A549 (cell line): ENCODE measurements around the gene PDHB. TPM values are rescaled to one million over a fixed set of nuclear protein-coding genes. Genes with fewer than 3 reads are reported as not detected.

Experiments used
- ATOH8 ChIP-seq: fragments of 250-450 bp; sonication (Bioruptor Pico); IDR thresholded peaks from 2 replicates; pipeline ENCODE4 v1.5.0; 2020; ENCODE audit warnings: low read depth, mild to moderate bottlenecking, moderate library complexity
- BHLHE40 ChIP-seq: IDR thresholded peaks from 2 replicates; pipeline ENCODE4 v1.6.1; 2012; ENCODE audit warnings: low read depth, low read length, inconsistent platforms
- CBX2 ChIP-seq: fragments of 200-600 bp; sonication (generic); IDR thresholded peaks from 2 replicates; pipeline ENCODE4 v1.6.1; 2016; ENCODE audit warnings: low read depth, mild to moderate bottlenecking, borderline replicate concordance
- CBX8 ChIP-seq: fragments of 200-600 bp; sonication (generic); IDR thresholded peaks from 2 replicates; pipeline ENCODE4 v1.6.1; 2016
- CEBPB ChIP-seq, 2 experiments: fragments of >200 bp in 1 of 2; sonication (Bioruptor Twin) in 1 of 2; formaldehyde crosslinking in 1 of 2; IDR thresholded peaks; 2 replicates each; pipeline ENCODE4 v1.6.1; 2012 to 2016
- CHD2 ChIP-seq: fragments of 150-350 bp; IDR thresholded peaks from 2 replicates; pipeline ENCODE4 v1.6.1; 2014; ENCODE audit warnings: low read length; ENCODE audit not compliant: partially characterized antibody
- CHD4 ChIP-seq: fragments of 200-600 bp; sonication (generic); IDR thresholded peaks from 2 replicates; pipeline ENCODE4 v1.6.1; 2016; ENCODE audit warnings: antibody characterized with exemption, mild to moderate bottlenecking, borderline replicate concordance
- EHMT2 ChIP-seq: fragments of 200-600 bp; sonication (generic); IDR thresholded peaks from 2 replicates; pipeline ENCODE4 v1.6.1; 2016; ENCODE audit warnings: antibody characterized with exemption, low read depth, mild to moderate bottlenecking, moderate library complexity
- ELK1 ChIP-seq: fragments of 150-350 bp; IDR thresholded peaks from 2 replicates; pipeline ENCODE4 v1.6.1; 2014; ENCODE audit warnings: low read depth, mild to moderate bottlenecking, low read length
- EP300 ChIP-seq, 2 experiments: fragments of >200 bp; sonication (Bioruptor Twin); formaldehyde crosslinking; IDR thresholded peaks; 2 replicates in 1 of 2; 3 replicates in 1 of 2; pipeline ENCODE4 v1.6.1; 2016 to 2017
- FOXS1 ChIP-seq: fragments of 250-450 bp; sonication (Bioruptor Pico); IDR thresholded peaks from 2 replicates; pipeline ENCODE4 v1.5.0; 2020; ENCODE audit warnings: mild to moderate bottlenecking, moderate library complexity
- HES2 ChIP-seq: fragments of >200 bp; sonication (Bioruptor Twin); formaldehyde crosslinking; IDR thresholded peaks from 2 replicates; pipeline ENCODE4 v1.6.1; 2016
- HOXA7 ChIP-seq: fragments of 250-450 bp; sonication (Bioruptor Pico); IDR thresholded peaks from 2 replicates; pipeline ENCODE4 v1.5.0; 2020; ENCODE audit warnings: mild to moderate bottlenecking, moderate library complexity
- HOXB5 ChIP-seq: fragments of 250-450 bp; sonication (Bioruptor Pico); IDR thresholded peaks from 2 replicates; pipeline ENCODE4 v1.5.0; 2020; ENCODE audit warnings: mild to moderate bottlenecking, moderate library complexity
- JUN ChIP-seq, 2 experiments: fragments of >200 bp; sonication (Bioruptor Twin); formaldehyde crosslinking; IDR thresholded peaks; 2 replicates in 1 of 2; 3 replicates in 1 of 2; pipeline ENCODE4 v1.6.1; 2016 to 2017
- JUNB ChIP-seq: fragments of >200 bp; sonication (Bioruptor Twin); formaldehyde crosslinking; IDR thresholded peaks from 2 replicates; pipeline ENCODE4 v1.6.1; 2016
- MAZ ChIP-seq: fragments of 150-350 bp; IDR thresholded peaks from 2 replicates; pipeline ENCODE4 v1.6.1; 2014; ENCODE audit warnings: antibody characterized with exemption, low read depth, low read length, borderline replicate concordance
- NFE2L2 ChIP-seq: fragments of 150-350 bp; conservative IDR thresholded peaks from 2 replicates; pipeline ENCODE4 v1.6.1; 2014; ENCODE audit warnings: low read length
- NPAS2 ChIP-seq: fragments of 250-450 bp; sonication (Bioruptor Pico); IDR thresholded peaks from 2 replicates; pipeline ENCODE4 v1.8.0; 2022; ENCODE audit warnings: mild to moderate bottlenecking, moderate library complexity, borderline replicate concordance
- NR3C1 ChIP-seq: fragments of >200 bp; sonication (Bioruptor Twin); formaldehyde crosslinking; IDR thresholded peaks from 3 replicates; pipeline ENCODE4 v1.6.1; 2017
- RAD21 ChIP-seq, 2 experiments: fragments of >200 bp in 1 of 2; sonication (Bioruptor Twin) in 1 of 2; formaldehyde crosslinking in 1 of 2; IDR thresholded peaks in 1 of 2; conservative IDR thresholded peaks in 1 of 2; 2 replicates in 1 of 2; 3 replicates in 1 of 2; pipeline ENCODE4 v1.6.1; 2012 to 2018; ENCODE audit warnings: inconsistent platforms in 1 of 2
- RCOR1 ChIP-seq: fragments of 150-350 bp; IDR thresholded peaks from 2 replicates; pipeline ENCODE4 v1.6.1; 2014; ENCODE audit warnings: antibody characterized with exemption, low read length, low read depth
- REST ChIP-seq: fragments of 200-600 bp; sonication (generic); IDR thresholded peaks from 2 replicates; pipeline ENCODE4 v1.6.1; 2016; ENCODE audit warnings: antibody characterized with exemption, mild to moderate bottlenecking, moderate library complexity
- RFX5 ChIP-seq: fragments of 450-650 bp; IDR thresholded peaks from 2 replicates; pipeline ENCODE4 v1.7.1; 2014; ENCODE audit warnings: antibody characterized with exemption, mild to moderate bottlenecking, moderate library complexity
- RNF2 ChIP-seq: fragments of 200-600 bp; sonication (generic); IDR thresholded peaks from 2 replicates; pipeline ENCODE4 v1.6.1; 2016; ENCODE audit warnings: low read depth, mild to moderate bottlenecking, antibody characterized with exemption, moderate library complexity, borderline replicate concordance
- SMC3 ChIP-seq: fragments of >200 bp; sonication (Bioruptor Twin); formaldehyde crosslinking; IDR thresholded peaks from 3 replicates; pipeline ENCODE4 v1.6.1; 2018; ENCODE audit warnings: inconsistent platforms
- SREBF2 ChIP-seq: fragments of 450-650 bp; IDR thresholded peaks from 2 replicates; pipeline ENCODE4 v1.6.1; 2014; ENCODE audit warnings: mild to moderate bottlenecking, moderate library complexity
- TFCP2L1 ChIP-seq: fragments of 250-450 bp; sonication (Bioruptor Pico); IDR thresholded peaks from 2 replicates; pipeline ENCODE4 v1.5.0; 2021; ENCODE audit warnings: mild to moderate bottlenecking
- TP53 ChIP-seq: fragments of 250-450 bp; sonication (Bioruptor Pico); IDR thresholded peaks from 2 replicates; pipeline ENCODE4 v1.5.0; 2021; ENCODE audit warnings: mild to moderate bottlenecking, moderate library complexity
- USF2 ChIP-seq: fragments of 450-650 bp; IDR thresholded peaks from 2 replicates; pipeline ENCODE4 v1.6.1; 2014; ENCODE audit warnings: antibody characterized with exemption
- ZC3H11A ChIP-seq: fragments of 450-650 bp; IDR thresholded peaks from 2 replicates; pipeline ENCODE4 v1.6.1; 2014; ENCODE audit warnings: antibody characterized with exemption, mild to moderate bottlenecking
- polyA plus RNA-seq, 4 experiments: library from polyadenylated mRNA; depleted of rRNA in 3 of 4; stranded (reverse); fragments of >200 nt; fragmentation: RNase III in 1 of 4; extraction: RNeasy Plus Mini Kit Qiagen cat#74134 plus additional on column Dnase treatment in 1 of 4; gene quantifications; 2 replicates in 3 of 4; 3 replicates in 1 of 4; pipeline ENCODE4 v1.2.3, GENCODE V29; 2011 to 2017

The PDHB gene
- polyA plus RNA-seq, 2 of the 4 experiments (the other 2 are of a cell fraction), result 82.0 to 113 TPM

- TF ChIP-seq RAD21 (conservative IDR thresholded peaks at IDR 0.05 in 1 of 2, IDR thresholded peaks at IDR 0.05 in 1 of 2) (peak; percentile 76 to 79), CBX2 (no peak), EP300 (IDR thresholded peaks at IDR 0.05) (no peak), HES2 (no peak), ELK1 (no peak), FOXS1 (CRISPR knock-in tag) (no peak), REST (no peak), NPAS2 (no peak), BHLHE40 (no peak), CBX8 (no peak), RFX5 (no peak), HOXA7 (CRISPR knock-in tag) (no peak), TP53 (no peak), NFE2L2 (no peak), RCOR1 (no peak), ATOH8 (CRISPR knock-in tag) (no peak), JUNB (no peak), CHD2 (no peak), SMC3 (peak; percentile 75), CEBPB (IDR thresholded peaks at IDR 0.05) (peak; percentile 33 to 70; a peak in 2 of 4 replicates), ZC3H11A (no peak), HOXB5 (no peak), SREBF2 (no peak), USF2 (no peak), MAZ (no peak), NR3C1 (no peak), RNF2 (no peak), CHD4 (no peak), TFCP2L1 (no peak), JUN (IDR thresholded peaks at IDR 0.05) (peak in 1 of 2 experiments; percentile 22; a peak in 1 of 5 replicates), EHMT2 (no peak)
- TF ChIP-seq, all 56 proteins: peak for 6
These were observed 29.7 kb upstream of the PDHB start (continued) for GRCh38 chr3:58463181-58463941.
